HepG2 (cell line): ENCODE data around the gene HINT2. TPM values are rescaled to one million over a fixed set of nuclear protein-coding genes. Genes with fewer than 3 reads are reported as not detected.
A peak's percentile ranks its signal among the peaks of the same experiment; 100 is the strongest.

ENCODE experiments used
- CCAR2 ChIP-seq: fragments of 200-400 bp; formaldehyde crosslinking; optimal IDR thresholded peaks from 2 replicates; pipeline ENCODE3; 2018; ENCODE audit warnings: low read depth, mild to moderate bottlenecking, low read length, moderate library complexity
- GATAD2A ChIP-seq: IDR thresholded peaks from 2 replicates; pipeline ENCODE4 v1.6.1; 2016
- GPN1 ChIP-seq: sonication (generic); formaldehyde crosslinking; IDR thresholded peaks from 2 replicates; pipeline ENCODE4 v1.5.1; 2020; ENCODE audit warnings: missing genetic modification reagents, borderline replicate concordance
- GTF3A ChIP-seq: sonication (generic); formaldehyde crosslinking; conservative IDR thresholded peaks from 2 replicates; pipeline ENCODE4 v1.4.0; 2020; ENCODE audit warnings: mild to moderate bottlenecking, missing genetic modification reagents
- GZF1 ChIP-seq: sonication (generic); formaldehyde crosslinking; IDR thresholded peaks from 2 replicates; pipeline ENCODE4 v1.5.1; 2020; ENCODE audit warnings: mild to moderate bottlenecking, missing genetic modification reagents
- LCORL ChIP-seq, 2 experiments: fragments of 450-650 bp in 1 of 2; sonication (generic) in 1 of 2; formaldehyde crosslinking in 1 of 2; IDR thresholded peaks; 2 replicates each; pipeline versions ENCODE4 v1.5.0 to v1.6.1; 2017 to 2020; ENCODE audit warnings: antibody characterized with exemption in 1 of 2, missing genetic modification reagents in 1 of 2
- MEIS2 ChIP-seq: sonication (generic); formaldehyde crosslinking; IDR thresholded peaks from 2 replicates; pipeline ENCODE4 v1.9.0; 2021; ENCODE audit warnings: mild to moderate bottlenecking, missing genetic modification reagents
- NAIF1 ChIP-seq: sonication (generic); formaldehyde crosslinking; IDR thresholded peaks from 2 replicates; pipeline ENCODE4 v1.5.0; 2020; ENCODE audit warnings: mild to moderate bottlenecking, missing genetic modification reagents, borderline replicate concordance
- NCOA1 ChIP-seq: sonication (generic); formaldehyde crosslinking; IDR thresholded peaks from 2 replicates; pipeline ENCODE4 v1.9.0; 2021; ENCODE audit warnings: missing genetic modification reagents
- NFIB ChIP-seq: sonication (generic); formaldehyde crosslinking; IDR thresholded peaks from 2 replicates; pipeline ENCODE4 v1.9.0; 2021; ENCODE audit warnings: missing genetic modification reagents, mild to moderate bottlenecking, borderline replicate concordance
- PCBP1 ChIP-seq: fragments of 200-400 bp; formaldehyde crosslinking; IDR thresholded peaks from 2 replicates; pipeline ENCODE4 v1.6.1; 2017; ENCODE audit warnings: mild to moderate bottlenecking, low read depth, low read length, borderline replicate concordance
- PHF20 ChIP-seq: sonication (generic); formaldehyde crosslinking; IDR thresholded peaks from 2 replicates; pipeline ENCODE4 v1.5.0; 2020; ENCODE audit warnings: mild to moderate bottlenecking, missing genetic modification reagents
- REPIN1 ChIP-seq: sonication (generic); formaldehyde crosslinking; IDR thresholded peaks from 2 replicates; pipeline ENCODE4 v1.8.0; 2022; ENCODE audit warnings: missing genetic modification reagents, low read depth, mild to moderate bottlenecking, borderline replicate concordance
- SMYD3 ChIP-seq: sonication (generic); formaldehyde crosslinking; IDR thresholded peaks from 2 replicates; pipeline ENCODE4 v1.8.1; 2023; ENCODE audit warnings: mild to moderate bottlenecking, missing genetic modification reagents
- TOPORS ChIP-seq: sonication (generic); formaldehyde crosslinking; IDR thresholded peaks from 2 replicates; pipeline ENCODE4 v1.8.0; 2023; ENCODE audit warnings: mild to moderate bottlenecking, missing genetic modification reagents
- ZNF121 ChIP-seq: sonication (generic); formaldehyde crosslinking; IDR thresholded peaks from 2 replicates; pipeline ENCODE4 v1.5.0; 2020; ENCODE audit warnings: mild to moderate bottlenecking, missing genetic modification reagents
- ZNF674 ChIP-seq: sonication (generic); formaldehyde crosslinking; IDR thresholded peaks from 2 replicates; pipeline ENCODE4 v1.5.0; 2020; ENCODE audit warnings: low read depth, mild to moderate bottlenecking, missing genetic modification reagents
- ZNF746 ChIP-seq: sonication (generic); formaldehyde crosslinking; IDR thresholded peaks from 2 replicates; pipeline ENCODE4 v1.8.0; 2022; ENCODE audit warnings: mild to moderate bottlenecking, missing genetic modification reagents
- ZSCAN12 ChIP-seq: sonication (generic); formaldehyde crosslinking; IDR thresholded peaks from 2 replicates; pipeline ENCODE4 v1.9.0; 2021; ENCODE audit warnings: mild to moderate bottlenecking, missing genetic modification reagents
- polyA plus RNA-seq, 8 experiments: library from polyadenylated mRNA; depleted of rRNA in 3 of 8; stranded (reverse) in 7 of 8; unstranded in 1 of 8; fragments of >200 nt; fragmentation: Illumina TruSeq in 4 of 8; extraction: Trizol in 4 of 8; gene quantifications; 2 replicates each; pipeline versions ENCODE4 v1.2.1 to v1.2.3, GENCODE V29; 2011 to 2016; ENCODE audit warnings: low read depth in 4 of 8, missing spikeins in 1 of 8, mixed read lengths in 1 of 8; ENCODE audit not compliant: insufficient read depth in 1 of 8
- total RNA-seq, 5 experiments: library from RNA; depleted of rRNA; stranded (reverse); fragments of >200 nt; fragmentation: Illumina TruSeq; extraction: Trizol; gene quantifications; 2 replicates each; pipeline ENCODE4 v1.2.3, GENCODE V29; 2016; ENCODE audit warnings: low read depth in 1 of 5
- TF ChIP-seq, protein P1 (sequence below): sonication (generic); formaldehyde crosslinking; IDR thresholded peaks from 2 replicates; pipeline ENCODE4 v1.4.0; 2020; ENCODE audit warnings: missing genetic modification reagents, borderline replicate concordance
- TF ChIP-seq, protein P2 (sequence below): sonication (generic); formaldehyde crosslinking; IDR thresholded peaks from 2 replicates; pipeline ENCODE4 v1.4.0; 2020; ENCODE audit warnings: low read depth, mild to moderate bottlenecking, missing genetic modification reagents
- TF ChIP-seq, protein P3 (sequence below): sonication (generic); formaldehyde crosslinking; IDR thresholded peaks from 2 replicates; pipeline ENCODE4 v1.8.0; 2022; ENCODE audit warnings: mild to moderate bottlenecking, missing genetic modification reagents, borderline replicate concordance

Gene HINT2
- total and polyA plus RNA-seq, 2 of the 13 experiments (the other 11 are each of a cell fraction or from before 2014, with no cell fraction given), result 37.9 to 56.2 TPM

DNA sequence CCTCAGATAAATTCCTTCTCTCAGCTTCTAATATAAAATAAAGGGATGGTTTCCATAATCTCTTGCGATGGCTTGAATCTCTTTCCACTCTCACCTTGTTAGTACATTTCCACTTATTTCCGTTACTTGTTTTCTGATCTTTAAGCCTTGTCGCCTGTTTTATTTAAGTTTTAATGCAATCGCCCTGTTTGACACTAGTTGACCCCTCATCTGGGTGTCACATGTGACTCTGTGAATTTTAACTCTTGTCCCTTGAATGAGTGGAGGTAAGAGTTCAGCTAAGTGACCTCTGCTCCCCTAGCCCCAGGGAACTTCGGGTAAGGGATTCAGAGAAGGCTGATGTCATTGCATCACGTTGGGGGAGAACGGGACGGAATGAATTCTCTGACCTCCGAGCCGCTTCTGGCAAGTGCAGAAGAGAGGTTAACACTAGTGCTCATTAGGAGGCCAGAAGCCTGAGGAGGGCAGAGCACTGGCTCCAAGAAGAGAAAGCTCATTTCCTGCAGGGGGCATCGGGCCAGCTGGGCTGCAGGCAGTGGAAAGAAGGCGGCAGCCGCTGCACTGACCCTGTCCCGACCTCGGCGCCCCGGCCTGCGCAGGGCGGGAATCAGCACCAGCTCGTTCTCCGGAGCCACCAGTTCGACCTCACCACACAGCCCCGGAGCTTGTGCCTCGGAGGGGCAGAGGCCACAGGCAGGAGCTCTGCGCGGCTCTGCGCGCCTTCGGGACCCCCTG, 569 bp downstream of the HINT2 start (continued):
- TF ChIP-seq CCAR2, result peak; percentile 50
- TF ChIP-seq ZNF121, result no peak
- TF ChIP-seq, protein P1, sequence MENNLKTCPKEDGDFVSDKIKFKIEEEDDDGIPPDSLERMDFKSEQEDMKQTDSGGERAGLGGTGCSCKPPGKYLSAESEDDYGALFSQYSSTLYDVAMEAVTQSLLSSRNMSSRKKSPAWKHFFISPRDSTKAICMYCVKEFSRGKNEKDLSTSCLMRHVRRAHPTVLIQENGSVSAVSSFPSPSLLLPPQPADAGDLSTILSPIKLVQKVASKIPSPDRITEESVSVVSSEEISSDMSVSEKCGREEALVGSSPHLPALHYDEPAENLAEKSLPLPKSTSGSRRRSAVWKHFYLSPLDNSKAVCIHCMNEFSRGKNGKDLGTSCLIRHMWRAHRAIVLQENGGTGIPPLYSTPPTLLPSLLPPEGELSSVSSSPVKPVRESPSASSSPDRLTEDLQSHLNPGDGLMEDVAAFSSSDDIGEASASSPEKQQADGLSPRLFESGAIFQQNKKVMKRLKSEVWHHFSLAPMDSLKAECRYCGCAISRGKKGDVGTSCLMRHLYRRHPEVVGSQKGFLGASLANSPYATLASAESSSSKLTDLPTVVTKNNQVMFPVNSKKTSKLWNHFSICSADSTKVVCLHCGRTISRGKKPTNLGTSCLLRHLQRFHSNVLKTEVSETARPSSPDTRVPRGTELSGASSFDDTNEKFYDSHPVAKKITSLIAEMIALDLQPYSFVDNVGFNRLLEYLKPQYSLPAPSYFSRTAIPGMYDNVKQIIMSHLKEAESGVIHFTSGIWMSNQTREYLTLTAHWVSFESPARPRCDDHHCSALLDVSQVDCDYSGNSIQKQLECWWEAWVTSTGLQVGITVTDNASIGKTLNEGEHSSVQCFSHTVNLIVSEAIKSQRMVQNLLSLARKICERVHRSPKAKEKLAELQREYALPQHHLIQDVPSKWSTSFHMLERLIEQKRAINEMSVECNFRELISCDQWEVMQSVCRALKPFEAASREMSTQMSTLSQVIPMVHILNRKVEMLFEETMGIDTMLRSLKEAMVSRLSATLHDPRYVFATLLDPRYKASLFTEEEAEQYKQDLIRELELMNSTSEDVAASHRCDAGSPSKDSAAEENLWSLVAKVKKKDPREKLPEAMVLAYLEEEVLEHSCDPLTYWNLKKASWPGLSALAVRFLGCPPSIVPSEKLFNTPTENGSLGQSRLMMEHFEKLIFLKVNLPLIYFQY (CRISPR knock-in tag), result peak; percentile 58; the same call in 1 of the 2 replicates
- no peak; the same call in 1 of the 2 replicates for TF ChIP-seq PHF20 (CRISPR knock-in tag)
- no peak for TF ChIP-seq LCORL (IDR thresholded peaks at IDR 0.05)
- TF ChIP-seq LCORL (CRISPR knock-in tag; IDR thresholded peaks at IDR 0.05), result no peak
- TF ChIP-seq ZNF746 (CRISPR knock-in tag), result peak; percentile 53
- TF ChIP-seq REPIN1 (CRISPR knock-in tag), result peak; percentile 64; the same call in 1 of the 2 replicates
- TF ChIP-seq GZF1, result no peak; the same call in 1 of the 2 replicates
- no peak for TF ChIP-seq GTF3A (CRISPR knock-in tag)
- no peak for TF ChIP-seq ZNF674 (CRISPR knock-in tag)
- no peak for TF ChIP-seq ZSCAN12
- no peak for TF ChIP-seq TOPORS (CRISPR knock-in tag)
- TF ChIP-seq, protein P2, sequence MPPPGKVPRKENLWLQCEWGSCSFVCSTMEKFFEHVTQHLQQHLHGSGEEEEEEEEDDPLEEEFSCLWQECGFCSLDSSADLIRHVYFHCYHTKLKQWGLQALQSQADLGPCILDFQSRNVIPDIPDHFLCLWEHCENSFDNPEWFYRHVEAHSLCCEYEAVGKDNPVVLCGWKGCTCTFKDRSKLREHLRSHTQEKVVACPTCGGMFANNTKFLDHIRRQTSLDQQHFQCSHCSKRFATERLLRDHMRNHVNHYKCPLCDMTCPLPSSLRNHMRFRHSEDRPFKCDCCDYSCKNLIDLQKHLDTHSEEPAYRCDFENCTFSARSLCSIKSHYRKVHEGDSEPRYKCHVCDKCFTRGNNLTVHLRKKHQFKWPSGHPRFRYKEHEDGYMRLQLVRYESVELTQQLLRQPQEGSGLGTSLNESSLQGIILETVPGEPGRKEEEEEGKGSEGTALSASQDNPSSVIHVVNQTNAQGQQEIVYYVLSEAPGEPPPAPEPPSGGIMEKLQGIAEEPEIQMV (CRISPR knock-in tag), result 0 out of 2 replicates have a peak, but pooled peaks have one; percentile 37
- TF ChIP-seq NFIB (CRISPR knock-in tag), result no peak
- no peak for TF ChIP-seq NAIF1 (CRISPR knock-in tag)
- TF ChIP-seq PCBP1, result no peak
- TF ChIP-seq, protein P3, sequence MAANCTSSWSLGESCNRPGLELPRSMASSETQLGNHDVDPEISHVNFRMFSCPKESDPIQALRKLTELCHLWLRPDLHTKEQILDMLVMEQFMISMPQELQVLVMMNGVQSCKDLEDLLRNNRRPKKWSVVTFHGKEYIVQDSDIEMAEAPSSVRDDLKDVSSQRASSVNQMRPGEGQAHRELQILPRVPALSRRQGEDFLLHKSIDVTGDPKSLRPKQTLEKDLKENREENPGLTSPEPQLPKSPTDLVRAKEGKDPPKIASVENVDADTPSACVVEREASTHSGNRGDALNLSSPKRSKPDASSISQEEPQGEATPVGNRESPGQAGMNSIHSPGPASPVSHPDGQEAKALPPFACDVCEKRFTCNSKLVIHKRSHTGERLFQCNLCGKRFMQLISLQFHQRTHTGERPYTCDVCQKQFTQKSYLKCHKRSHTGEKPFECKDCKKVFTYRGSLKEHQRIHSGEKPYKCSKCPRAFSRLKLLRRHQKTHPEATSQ (CRISPR knock-in tag), result no peak
- TF ChIP-seq MEIS2 (CRISPR knock-in tag), result no peak; the same call in 1 of the 2 replicates
- TF ChIP-seq SMYD3 (CRISPR knock-in tag), result 0 out of 2 replicates have a peak, but pooled peaks have one; percentile 53
- no peak for TF ChIP-seq NCOA1
- TF ChIP-seq GATAD2A (CRISPR knock-in tag), result peak; percentile 76
- no peak for TF ChIP-seq GPN1
